ENCODE results near the gene MARVELD3.
"Not testable (repeated sequence)": the region's sequence is repeated elsewhere in the genome, so short reads cannot be mapped to it uniquely, and the experiment has no call there.

Gene MARVELD3

DNA sequence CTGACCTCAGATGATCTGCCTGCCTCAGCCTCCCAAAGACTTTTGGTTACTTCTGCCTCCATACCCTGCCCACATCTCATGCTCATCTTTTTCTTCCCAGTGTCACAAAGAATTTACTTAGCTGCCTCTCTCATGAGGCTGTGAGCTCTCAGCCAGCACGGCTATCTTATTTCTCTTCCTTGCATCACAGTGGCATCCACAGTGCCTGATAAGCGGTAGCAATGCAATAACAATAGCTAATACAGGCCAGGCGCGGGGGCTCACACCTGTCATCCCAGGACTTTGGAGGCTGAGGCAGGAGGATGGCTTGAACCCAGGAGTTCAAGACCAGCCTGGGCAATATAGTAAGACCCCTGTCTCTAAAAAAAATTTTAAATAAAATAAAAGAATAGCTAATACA is 15.5 kb upstream of the MARVELD3 start:
- in situ Hi-C loops (cut with MboI; ENCODE audit: low sequenced_read_pairs, unreplicated experiment) = loop anchor here (10.0 kb wide), 1 partner anchor 186 kb away; no protein-coding TSS in a partner anchor

GRCh38 chr16:71610936-71611871 is 14.8 kb upstream of the MARVELD3 start:
- in situ Hi-C loops (cut with MboI; ENCODE audit: low sequenced_read_pairs, unreplicated experiment) = loop anchor here (10.0 kb wide), 1 partner anchor 186 kb away; no protein-coding TSS in a partner anchor
- TF ChIP-seq, protein P1, sequence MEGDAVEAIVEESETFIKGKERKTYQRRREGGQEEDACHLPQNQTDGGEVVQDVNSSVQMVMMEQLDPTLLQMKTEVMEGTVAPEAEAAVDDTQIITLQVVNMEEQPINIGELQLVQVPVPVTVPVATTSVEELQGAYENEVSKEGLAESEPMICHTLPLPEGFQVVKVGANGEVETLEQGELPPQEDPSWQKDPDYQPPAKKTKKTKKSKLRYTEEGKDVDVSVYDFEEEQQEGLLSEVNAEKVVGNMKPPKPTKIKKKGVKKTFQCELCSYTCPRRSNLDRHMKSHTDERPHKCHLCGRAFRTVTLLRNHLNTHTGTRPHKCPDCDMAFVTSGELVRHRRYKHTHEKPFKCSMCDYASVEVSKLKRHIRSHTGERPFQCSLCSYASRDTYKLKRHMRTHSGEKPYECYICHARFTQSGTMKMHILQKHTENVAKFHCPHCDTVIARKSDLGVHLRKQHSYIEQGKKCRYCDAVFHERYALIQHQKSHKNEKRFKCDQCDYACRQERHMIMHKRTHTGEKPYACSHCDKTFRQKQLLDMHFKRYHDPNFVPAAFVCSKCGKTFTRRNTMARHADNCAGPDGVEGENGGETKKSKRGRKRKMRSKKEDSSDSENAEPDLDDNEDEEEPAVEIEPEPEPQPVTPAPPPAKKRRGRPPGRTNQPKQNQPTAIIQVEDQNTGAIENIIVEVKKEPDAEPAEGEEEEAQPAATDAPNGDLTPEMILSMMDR (IDR thresholded peaks at IDR 0.05; ENCODE audit: borderline replicate concordance, control extremely low read depth, extremely low read depth, insufficient read depth, missing control alignments) = peak; percentile 99
- peak; percentile 85 for DNase-seq (ENCODE audit: low spot score)

More for the DNA sequence above, 15.5 kb upstream of the MARVELD3 start:
- TF ChIP-seq, protein P1 (IDR thresholded peaks at IDR 0.05; ENCODE audit: borderline replicate concordance, control extremely low read depth, extremely low read depth, insufficient read depth, missing control alignments) = no peak
- no peak for DNase-seq (ENCODE audit: low spot score)

DNA sequence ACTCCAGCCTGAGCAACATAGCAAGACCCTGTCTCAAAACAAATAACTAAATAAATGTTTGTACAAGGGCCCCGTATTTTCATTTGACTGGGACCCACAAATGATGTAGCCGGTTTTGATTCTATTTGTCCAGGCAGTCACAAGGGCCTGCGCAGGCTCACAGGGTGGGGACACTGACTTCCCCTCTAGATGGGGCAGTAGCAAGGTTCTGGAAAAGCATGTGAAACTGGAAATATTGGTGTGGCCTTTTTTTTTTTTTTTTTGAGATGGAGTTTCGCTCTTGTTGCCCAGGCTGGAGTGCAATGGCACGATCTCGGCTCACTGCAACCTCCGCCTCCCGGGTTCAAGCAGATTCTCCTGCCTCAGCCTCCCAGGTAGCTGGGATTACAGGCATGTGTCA is 11.0 kb upstream of the MARVELD3 start:
- in situ Hi-C loops (cut with MboI; ENCODE audit: low sequenced_read_pairs, unreplicated experiment) = loop anchor here (10.0 kb wide), 1 partner anchor 190 kb away; no protein-coding TSS in a partner anchor

GRCh38 chr16:71618429-71618828 is 7.6 kb upstream of the MARVELD3 start:
- in situ Hi-C loops (cut with MboI; ENCODE audit: low sequenced_read_pairs, unreplicated experiment) = loop anchor here (10.0 kb wide), 1 partner anchor 194 kb away; no protein-coding TSS in a partner anchor
- DNase-seq (ENCODE audit: low spot score) = no peak
- TF ChIP-seq, protein P1 (IDR thresholded peaks at IDR 0.05; ENCODE audit: borderline replicate concordance, control extremely low read depth, extremely low read depth, insufficient read depth, missing control alignments) = no peak

More for the DNA sequence above, 11.0 kb upstream of the MARVELD3 start:
- DNase-seq (ENCODE audit: low spot score) = not testable (repeated sequence)

- TF ChIP-seq, protein P1 (IDR thresholded peaks at IDR 0.05; ENCODE audit: borderline replicate concordance, control extremely low read depth, extremely low read depth, insufficient read depth, missing control alignments) = no peak
- in situ Hi-C loops (cut with MboI; ENCODE audit: low sequenced_read_pairs, unreplicated experiment) = no loop called here
- DNase-seq (ENCODE audit: low spot score) = no peak
These were observed 3.9 kb upstream of the MARVELD3 start for GRCh38 chr16:71622088-71622487.

GRCh38 chr16:71623597-71623996 is 2.4 kb upstream of the MARVELD3 start:
- TF ChIP-seq, protein P1 (IDR thresholded peaks at IDR 0.05; ENCODE audit: borderline replicate concordance, control extremely low read depth, extremely low read depth, insufficient read depth, missing control alignments) = no peak
- no peak for DNase-seq (ENCODE audit: low spot score)
- in situ Hi-C loops (cut with MboI; ENCODE audit: low sequenced_read_pairs, unreplicated experiment) = no loop called here

All from GM13976 (cell line).